ENCODE measurements around the gene UNC45B.
"Not testable (repeated sequence)": the region's sequence is repeated elsewhere in the genome, so short reads cannot be mapped to it uniquely, and the experiment has no call there.

The UNC45B gene

GRCh38 chr17:35144840-35145239 lies 2.8 kb upstream of the UNC45B start:
- DNase-seq: no peak

DNA sequence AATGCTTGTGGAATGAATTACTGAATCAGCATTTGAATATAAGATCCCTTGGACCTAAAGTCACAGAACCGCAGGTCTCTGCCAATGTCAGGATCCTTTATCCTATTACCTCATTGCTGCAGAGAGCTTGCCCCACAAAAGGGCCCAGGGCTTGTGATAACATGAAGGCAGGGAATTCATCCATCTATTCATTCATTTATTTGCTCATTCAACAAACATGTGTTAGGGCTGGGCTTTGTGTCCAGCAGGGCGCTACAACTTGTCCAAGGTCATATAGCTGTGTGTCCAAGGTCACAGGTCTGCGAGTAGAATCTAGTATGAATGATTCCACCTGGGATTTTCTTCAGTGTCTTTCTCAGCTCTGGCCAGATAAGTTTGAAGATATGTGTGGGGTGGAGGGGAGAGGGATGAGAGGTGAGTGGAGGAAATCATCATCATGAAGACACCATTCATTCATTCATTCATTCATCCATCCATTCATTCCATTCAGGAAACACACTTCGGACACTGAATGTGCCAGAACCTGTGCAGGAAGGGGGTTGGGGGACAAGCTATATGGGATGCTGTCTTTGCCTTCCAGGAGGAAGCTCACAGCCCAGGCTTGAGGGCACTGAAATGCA lies 1.3 kb upstream of the UNC45B start:
- DNase-seq: no peak

DNA sequence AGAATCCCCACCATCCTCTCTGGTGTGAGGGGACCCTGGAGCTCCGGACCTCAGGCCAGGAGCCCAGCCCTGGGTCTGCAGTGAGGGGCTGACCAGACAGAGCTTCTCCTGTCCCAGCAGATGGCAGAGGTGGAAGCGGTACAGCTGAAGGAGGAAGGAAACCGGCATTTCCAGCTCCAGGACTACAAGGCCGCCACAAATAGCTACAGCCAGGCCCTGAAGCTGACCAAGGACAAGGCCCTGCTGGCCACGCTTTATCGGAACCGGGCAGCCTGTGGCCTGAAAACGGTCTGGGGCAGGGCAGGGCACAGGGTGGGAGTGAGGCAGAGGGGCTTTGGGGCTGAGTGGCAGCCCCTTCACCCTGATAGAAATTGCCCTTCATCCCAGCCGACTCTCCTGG lies 527 bp downstream of the UNC45B start:
- no peak for DNase-seq

GRCh38 chr17:35149941-35150340 lies 2.3 kb downstream of the UNC45B start:
- DNase-seq: no peak

- not testable (repeated sequence) for DNase-seq
These were observed 3.5 kb downstream of the UNC45B start for GRCh38 chr17:35151080-35151479.

DNA sequence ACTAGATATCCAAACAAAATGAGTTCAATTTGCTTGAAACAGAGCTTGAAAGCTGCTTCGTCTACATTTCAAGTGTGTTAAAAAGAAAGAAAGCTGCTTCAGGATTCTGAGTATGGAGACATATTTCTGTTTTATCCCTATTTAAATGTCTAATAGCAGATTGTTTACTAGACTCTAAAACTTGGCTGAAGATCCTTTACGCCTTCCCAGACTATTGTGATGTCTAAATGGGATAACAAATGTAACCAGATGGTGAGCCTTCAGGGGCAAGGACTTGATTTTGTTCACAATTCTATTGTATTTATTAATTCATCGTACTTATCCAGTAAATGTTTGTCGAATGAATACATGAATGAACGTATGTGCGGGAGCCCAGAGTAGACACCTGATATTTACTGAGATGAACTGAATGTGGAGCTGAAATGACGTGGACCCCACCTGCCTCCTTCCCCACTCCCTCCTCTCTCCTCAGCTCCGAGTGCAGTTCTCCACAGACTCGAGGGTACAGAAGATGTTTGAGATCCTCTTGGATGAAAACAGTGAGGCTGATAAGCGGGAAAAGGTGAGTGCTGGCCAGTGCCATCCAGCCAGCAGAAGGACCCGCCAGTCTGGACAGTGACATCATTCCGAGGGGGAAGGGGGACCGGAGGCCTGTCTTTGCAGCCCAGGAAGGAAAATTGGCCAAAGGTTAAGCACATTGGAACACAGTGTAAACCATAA lies 5.0 kb downstream of the UNC45B start:
- no peak for DNase-seq

DNA sequence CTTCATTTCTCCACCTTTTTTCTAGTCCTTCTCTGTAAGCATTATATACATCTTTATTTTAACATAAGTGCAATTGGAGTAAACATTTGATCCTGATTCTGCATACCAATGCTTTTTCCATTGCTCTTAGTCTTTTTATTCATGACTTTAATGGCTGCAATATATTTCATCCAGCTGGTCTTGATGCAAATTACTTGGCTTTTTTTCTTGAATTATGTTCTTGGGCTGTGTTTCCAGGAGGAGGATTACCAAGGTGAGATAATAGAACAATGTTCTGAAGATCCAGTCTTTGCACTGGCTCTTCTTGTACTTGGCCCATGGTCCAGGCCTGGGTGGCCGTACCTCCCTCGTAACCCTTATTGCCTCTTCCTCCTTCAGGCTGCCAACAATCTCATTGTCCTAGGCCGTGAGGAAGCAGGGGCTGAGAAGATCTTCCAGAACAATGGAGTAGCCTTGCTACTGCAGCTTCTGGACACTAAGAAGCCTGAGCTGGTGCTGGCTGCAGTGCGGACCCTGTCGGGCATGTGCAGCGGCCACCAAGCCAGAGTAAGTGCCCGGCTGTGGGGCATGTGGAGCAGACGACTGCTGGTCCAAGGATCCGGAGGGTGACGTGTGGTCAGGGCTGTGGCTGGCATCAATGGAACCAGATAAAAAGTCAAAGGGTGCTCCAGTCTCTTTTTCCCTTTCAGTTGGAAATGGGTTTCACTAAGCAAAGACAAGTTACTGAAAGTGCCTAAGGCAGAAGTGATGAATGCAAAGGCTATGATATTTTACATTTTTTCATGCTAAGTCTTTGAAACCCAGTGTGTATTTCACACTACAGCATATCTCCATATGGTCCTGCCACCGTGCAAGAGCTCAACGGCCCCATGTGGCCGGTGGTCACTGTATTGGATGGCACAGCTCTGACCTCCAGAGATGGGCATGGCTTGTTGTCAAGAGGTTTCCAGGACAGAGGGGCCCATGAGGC lies 6.9 kb downstream of the UNC45B start:
- no peak for DNase-seq

GRCh38 chr17:35155246-35155645 lies 7.6 kb downstream of the UNC45B start:
- DNase-seq: no peak

DNA sequence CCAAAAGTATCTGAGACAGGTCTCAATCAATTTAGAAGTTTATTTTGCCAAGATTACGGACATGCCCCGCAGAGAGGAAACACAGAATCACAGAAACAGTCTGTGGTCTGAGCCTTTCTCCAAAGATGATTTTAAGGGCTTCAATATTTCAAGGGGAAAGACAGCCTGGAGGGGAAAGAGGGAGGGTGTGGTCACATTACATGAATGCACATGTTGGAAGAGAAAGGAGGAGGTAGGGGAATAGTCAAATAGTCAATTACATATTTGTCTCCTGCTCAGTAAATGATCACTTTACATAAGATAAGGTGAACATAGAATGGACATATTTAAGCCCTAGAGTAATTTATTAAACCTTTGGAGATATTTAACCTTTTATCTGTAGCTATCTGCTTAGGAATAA lies 12.3 kb downstream of the UNC45B start:
- DNase-seq: no peak

DNA sequence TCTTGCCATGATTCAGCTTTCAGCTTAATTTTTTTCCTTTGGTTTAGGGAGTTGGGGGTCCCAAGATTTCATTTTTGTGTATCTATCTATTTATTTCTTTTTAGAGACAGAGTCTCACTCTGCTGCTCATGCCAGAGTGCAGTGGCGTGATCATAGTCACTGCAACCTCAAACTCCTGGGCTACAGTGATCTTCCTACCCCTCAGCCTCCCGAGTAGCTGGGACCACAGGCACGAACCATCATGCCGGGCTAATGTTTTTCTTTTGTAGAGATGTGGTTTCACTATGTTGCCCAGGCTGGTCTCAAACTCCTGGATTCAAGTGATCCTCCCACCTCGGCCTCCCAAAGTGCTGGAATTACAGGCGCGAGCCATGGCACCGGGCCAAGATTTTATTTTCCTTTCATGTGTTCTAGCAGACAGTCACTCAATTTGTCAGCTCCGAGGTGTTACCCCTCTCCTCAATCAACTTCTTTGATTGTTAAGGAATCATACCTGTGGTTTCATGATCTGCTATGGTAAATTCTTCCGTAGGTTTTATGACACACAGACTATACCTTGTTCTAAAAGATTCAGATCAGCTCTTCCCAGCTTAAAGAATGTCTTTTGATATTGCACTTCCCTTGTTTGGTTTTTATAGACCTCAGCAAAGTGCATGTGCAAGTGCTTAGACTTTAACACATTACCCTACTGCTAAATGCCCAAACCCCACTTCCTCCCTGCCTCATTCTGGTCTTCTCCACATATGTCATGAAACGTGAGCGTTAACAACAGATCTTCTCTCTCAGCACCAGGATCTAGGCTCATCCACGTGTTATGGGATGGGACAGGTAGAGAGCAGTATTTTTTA lies 13.0 kb downstream of the UNC45B start:
- no peak for DNase-seq

DNA sequence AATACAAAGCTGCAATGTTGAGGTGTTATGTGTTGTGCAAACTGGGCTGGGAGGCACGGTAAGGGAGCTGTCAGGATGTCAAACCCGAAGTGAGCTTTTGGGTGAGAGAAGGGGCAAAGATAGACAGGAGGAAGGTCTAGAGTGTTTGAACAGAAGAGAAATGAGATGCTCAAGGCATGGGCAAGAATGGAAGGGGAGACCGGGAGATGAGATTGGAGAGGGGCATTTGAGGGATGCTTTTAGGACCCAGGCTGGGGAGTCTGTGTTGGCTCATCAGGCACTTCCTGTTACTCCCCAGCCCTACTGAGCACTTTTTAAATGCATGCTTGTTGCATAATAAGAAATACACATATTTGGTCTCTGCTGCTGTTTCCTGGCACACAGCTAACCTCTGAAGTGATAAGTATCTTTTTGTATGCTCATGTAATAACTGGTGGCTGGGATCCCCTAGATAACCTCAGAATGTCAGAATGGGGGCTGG lies 13.7 kb downstream of the UNC45B start:
- DNase-seq: no peak

- DNase-seq: no peak
These were observed 15.1 kb downstream of the UNC45B start for GRCh38 chr17:35162755-35163154.

DNA sequence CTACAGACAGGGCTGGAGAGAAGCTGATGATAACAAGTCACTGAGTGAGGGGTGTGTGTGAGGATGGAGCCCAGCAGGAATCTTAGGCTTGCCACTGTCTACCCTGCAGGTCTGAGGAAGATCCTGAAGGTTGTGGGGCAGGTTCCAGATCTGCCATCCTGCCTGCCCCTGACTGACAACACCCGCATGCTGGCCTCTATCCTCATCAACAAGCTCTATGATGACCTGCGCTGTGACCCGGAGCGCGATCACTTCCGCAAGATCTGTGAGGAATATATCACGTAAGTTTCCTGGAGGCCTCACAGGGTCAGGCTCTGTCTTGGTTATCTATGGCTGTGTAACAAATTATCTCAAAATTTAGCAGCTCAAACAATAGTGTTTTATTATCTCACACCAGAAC lies 16.3 kb downstream of the UNC45B start:
- no peak for DNase-seq

GRCh38 chr17:35164716-35165115 lies 17.1 kb downstream of the UNC45B start:
- no peak for DNase-seq

DNA sequence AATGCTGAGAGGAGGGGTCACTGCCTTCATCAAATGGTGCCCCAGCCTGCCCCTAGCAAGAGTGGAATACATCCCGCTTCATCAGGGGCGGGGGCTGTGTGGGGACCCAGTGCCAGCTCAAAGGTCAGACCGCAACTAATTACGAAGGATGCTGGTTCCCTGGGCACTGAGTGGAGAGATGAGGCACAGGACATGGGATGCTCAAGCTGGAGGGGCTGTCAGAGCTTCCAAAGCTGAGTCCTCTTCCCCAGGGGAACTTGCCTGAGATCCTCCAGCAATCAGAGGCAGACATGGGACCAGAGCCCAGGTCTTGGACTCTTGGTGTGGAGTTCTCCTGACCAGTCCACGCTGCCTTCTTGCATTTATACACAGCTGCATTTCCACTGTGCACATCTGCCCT lies 18.9 kb downstream of the UNC45B start:
- no peak for DNase-seq

DNA sequence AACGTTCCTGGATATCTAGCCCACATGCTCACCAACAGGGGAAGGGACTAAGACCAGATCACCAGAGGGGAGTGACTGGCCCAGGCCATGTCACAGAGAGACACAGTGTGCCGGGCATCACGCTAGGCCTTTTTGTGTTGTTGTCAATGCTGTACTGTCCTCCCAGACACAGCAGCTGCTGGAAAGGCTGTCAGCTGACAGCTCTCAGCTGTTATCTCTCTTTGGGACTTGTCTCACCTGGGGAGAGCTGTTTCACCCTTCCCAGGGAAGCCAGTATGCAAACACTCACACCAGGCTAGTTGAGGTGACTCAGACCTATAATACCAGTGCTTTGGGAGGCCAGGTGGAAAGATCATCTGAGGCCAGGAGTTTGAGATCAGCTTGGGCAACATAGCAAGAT lies 19.4 kb downstream of the UNC45B start:
- DNase-seq: no peak

DNA sequence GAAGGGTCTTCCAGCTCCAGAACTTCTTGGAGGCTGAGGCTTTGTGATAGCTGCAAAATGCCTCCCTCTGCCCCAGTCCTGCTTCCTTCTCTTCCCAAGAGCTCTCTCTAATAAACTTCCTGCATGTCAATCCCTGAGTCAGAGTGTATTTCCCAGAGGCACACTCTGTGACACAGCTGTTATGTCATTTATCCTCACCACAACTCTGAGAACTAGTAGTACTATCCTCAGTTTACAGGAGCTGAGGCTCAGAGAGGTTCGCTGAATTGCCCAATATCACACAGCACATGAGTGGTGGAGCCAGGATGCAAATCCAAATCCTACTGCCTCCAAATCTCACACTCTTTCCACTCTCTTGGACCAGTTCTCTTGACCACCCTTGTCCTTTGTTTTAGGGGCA lies 20.0 kb downstream of the UNC45B start:
- DNase-seq: no peak

DNA sequence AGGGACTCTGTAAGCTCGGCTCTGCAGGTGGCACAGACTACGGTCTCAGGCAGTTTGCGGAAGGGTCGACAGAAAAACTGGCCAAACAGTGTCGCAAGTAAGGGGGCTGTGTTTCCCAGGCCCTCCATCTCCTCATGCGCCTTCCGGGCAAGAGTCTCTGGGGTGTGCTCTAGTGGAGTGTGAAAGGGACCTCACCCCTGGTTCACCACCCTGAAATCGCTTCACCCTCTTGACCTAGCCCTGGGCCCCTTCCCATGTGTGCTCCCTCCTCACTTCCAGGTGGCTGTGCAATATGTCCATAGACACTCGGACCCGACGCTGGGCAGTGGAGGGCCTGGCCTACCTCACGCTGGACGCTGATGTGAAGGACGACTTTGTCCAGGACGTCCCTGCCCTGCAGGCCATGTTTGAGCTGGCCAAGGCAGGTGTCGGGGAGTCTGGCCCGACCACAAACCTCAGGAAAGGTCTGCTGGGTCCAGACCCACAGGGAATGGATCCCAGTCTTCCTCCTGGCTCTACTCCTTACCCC lies 22.3 kb downstream of the UNC45B start:
- no peak for DNase-seq

GRCh38 chr17:35170968-35171771 lies 23.6 kb downstream of the UNC45B start:
- no peak for DNase-seq

DNA sequence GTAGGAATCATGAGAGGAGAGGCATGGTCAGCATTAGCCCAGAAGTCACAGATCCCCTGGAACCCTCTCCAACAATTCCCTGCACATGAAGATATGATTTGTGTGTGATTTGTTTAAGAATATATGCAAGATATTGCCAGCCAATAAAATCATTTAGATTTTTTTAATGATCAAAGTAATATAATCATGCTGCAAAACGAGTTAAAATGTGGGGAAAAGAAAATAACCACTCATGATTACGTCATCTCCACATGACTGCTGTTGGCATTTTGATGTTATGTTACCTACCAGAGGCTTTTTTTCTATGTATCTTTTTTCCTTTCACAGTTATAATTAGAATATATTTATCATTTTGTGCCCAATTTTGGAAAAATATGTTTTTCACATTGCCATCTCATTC lies 24.2 kb downstream of the UNC45B start:
- DNase-seq: no peak

DNA sequence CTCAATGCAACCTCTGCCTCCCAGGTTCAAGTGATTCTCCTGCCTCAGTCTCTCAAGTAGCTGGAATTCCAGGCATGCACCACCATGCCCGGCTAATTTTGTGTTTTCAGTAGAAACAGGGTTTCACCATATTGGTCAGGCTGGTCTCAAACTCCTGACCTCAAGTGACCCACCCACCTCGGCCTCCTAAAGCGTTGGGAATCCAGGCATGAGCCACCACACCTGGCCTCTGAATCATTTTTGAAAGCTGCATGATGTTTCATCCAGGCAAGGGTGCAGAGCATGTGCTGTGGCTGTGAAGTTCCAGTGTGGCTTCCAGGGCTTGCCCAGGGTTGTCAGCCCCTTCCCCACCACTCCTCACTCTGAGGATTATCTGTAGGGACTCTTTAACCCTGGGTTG lies 24.7 kb downstream of the UNC45B start:
- DNase-seq: not testable (repeated sequence)

Data from NCI-H1694 (cell line).